ENCODE results near the gene GP2.
"Not testable (repeated sequence)": the region's sequence is repeated elsewhere in the genome, so short reads cannot be mapped to it uniquely, and the experiment has no call there.

GP2 gene

GRCh38 chr16:20323591-20324117 lies 3.7 kb downstream of the GP2 start:
- FAIRE-seq = no peak

- FAIRE-seq = no peak
Measured at GRCh38 chr16:20322696-20323095, 4.6 kb downstream of the GP2 start.

GRCh38 chr16:20321671-20322070 lies 5.6 kb downstream of the GP2 start:
- no peak for FAIRE-seq

- FAIRE-seq = not testable (repeated sequence)
Measured at GRCh38 chr16:20321051-20321450, 6.3 kb downstream of the GP2 start.

- FAIRE-seq = no peak
Measured at GRCh38 chr16:20320592-20320991, 6.7 kb downstream of the GP2 start.

GRCh38 chr16:20320178-20320577 lies 7.1 kb downstream of the GP2 start:
- no peak for FAIRE-seq

- FAIRE-seq = no peak
Measured at GRCh38 chr16:20319406-20319805, 7.9 kb downstream of the GP2 start.

- FAIRE-seq = no peak
Measured at GRCh38 chr16:20318437-20318836, 8.9 kb downstream of the GP2 start.

- FAIRE-seq = no peak
Measured at GRCh38 chr16:20318006-20318405, 9.3 kb downstream of the GP2 start.

GRCh38 chr16:20317117-20317516 lies 10.2 kb downstream of the GP2 start:
- FAIRE-seq = no peak

GRCh38 chr16:20316715-20317114 lies 10.6 kb downstream of the GP2 start:
- no peak for FAIRE-seq

GRCh38 chr16:20315764-20316163 lies 11.5 kb downstream of the GP2 start:
- no peak for FAIRE-seq

- FAIRE-seq = no peak
Measured at GRCh38 chr16:20314575-20314974, 12.7 kb downstream of the GP2 start.

- FAIRE-seq = no peak
Measured at GRCh38 chr16:20313741-20314140, 13.6 kb downstream of the GP2 start.

- not testable (repeated sequence) for FAIRE-seq
Measured at GRCh38 chr16:20312536-20313095, 14.7 kb downstream of the GP2 start.

- no peak for FAIRE-seq
Measured at GRCh38 chr16:20311548-20311947, 15.8 kb downstream of the GP2 start.

GRCh38 chr16:20310421-20311395 lies 16.6 kb downstream of the GP2 start:
- FAIRE-seq = no peak

GRCh38 chr16:20309786-20310185 lies 17.5 kb downstream of the GP2 start:
- no peak for FAIRE-seq

- FAIRE-seq = no peak
Measured at GRCh38 chr16:20308801-20309590, 18.3 kb downstream of the GP2 start.

- FAIRE-seq = no peak
Measured at GRCh38 chr16:20308266-20308665, 19.0 kb downstream of the GP2 start.

- no peak for FAIRE-seq
Measured at GRCh38 chr16:20307791-20308190, 19.5 kb downstream of the GP2 start.

- no peak for FAIRE-seq
Measured at GRCh38 chr16:20307240-20307671, 20.1 kb downstream of the GP2 start.

- FAIRE-seq = no peak
Measured at GRCh38 chr16:20306401-20306800, 20.9 kb downstream of the GP2 start.
